ENCODE measurements around the gene GOLGA5.
A peak's percentile ranks its signal among the peaks of the same experiment; 100 is the strongest.

GOLGA5 gene

DNA sequence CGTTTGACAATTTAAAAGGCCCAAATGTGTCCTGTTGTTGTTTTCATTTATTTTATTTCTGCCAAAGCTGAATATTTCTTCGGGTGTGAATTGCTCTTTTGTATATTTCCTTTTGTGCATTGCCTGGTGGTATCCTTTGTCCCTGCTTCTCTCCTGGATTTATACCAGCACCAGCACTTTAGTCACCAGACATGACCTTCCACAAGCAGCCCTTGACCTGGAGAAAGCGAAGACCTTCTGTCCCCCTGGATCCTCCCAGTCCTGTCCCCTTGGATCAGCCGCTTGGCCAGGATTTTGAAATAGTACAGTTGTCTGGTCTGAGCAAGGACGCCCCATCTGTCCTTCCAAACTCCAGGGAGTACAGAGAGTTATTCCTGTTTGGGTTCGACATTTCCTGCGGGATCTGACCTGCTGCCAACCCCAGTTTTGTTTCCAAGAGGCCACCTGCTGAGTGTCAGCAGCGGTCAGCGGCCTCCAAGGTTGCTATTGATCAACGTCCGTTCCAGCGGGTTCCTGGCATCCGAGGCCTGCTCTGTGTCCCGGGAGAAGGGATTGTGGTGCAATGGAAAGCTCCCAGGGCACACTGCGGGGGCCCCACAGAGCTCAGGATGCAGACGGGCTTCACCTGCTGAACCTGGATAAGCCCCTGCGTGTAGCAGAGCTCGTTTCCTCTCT is 83.8 kb downstream of the GOLGA5 start:
- TF ChIP-seq, protein P1, sequence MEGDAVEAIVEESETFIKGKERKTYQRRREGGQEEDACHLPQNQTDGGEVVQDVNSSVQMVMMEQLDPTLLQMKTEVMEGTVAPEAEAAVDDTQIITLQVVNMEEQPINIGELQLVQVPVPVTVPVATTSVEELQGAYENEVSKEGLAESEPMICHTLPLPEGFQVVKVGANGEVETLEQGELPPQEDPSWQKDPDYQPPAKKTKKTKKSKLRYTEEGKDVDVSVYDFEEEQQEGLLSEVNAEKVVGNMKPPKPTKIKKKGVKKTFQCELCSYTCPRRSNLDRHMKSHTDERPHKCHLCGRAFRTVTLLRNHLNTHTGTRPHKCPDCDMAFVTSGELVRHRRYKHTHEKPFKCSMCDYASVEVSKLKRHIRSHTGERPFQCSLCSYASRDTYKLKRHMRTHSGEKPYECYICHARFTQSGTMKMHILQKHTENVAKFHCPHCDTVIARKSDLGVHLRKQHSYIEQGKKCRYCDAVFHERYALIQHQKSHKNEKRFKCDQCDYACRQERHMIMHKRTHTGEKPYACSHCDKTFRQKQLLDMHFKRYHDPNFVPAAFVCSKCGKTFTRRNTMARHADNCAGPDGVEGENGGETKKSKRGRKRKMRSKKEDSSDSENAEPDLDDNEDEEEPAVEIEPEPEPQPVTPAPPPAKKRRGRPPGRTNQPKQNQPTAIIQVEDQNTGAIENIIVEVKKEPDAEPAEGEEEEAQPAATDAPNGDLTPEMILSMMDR (IDR thresholded peaks at IDR 0.05; ENCODE audit: low read depth, low read length) = no peak
- DNase-seq (ENCODE audit: extremely low read depth, low read depth) = no peak

DNA sequence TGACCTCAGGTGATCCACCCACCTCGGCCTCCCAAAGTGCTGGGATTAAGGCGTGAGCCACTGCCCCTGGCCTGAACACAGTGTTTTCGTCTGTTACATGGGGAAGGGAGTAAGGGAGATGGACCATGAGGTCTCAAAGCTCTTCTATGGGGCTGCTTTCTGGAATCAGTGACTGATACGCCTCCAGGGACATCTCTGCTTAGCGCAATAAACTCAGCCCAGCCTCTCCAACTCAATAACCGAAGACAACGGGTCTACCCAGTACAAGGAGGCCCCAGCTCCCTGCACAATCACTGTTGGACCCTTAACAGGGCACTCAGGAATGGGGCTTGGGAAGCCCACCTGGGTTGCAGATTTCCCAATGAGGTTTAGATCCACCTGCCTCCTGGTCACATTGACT is 86.2 kb downstream of the GOLGA5 start:
- no peak for DNase-seq (ENCODE audit: extremely low read depth, low read depth)
- TF ChIP-seq, protein P1 (IDR thresholded peaks at IDR 0.05; ENCODE audit: low read depth, low read length) = no peak

DNA sequence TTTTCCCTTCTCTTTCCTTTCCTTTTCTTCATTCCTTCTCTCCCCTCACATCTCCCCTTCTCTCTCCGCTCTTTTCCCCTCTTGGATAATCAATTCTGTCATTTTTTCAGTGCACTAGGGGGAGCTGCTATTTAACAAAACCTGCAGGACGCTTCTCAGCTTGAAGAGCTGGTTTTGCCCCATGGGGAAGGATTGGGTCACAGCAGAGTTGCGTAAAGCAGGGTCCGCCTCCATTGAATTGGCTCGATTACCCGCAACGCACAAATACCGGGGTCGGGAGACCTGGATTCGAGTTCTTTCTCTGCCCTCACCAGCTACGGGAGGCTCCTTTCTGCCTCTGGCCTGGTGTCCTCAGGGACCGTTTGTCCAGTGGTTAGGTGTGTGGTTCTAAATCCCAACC is 86.7 kb downstream of the GOLGA5 start:
- DNase-seq (ENCODE audit: extremely low read depth, low read depth) = no peak
- TF ChIP-seq, protein P1 (IDR thresholded peaks at IDR 0.05; ENCODE audit: low read depth, low read length) = peak; percentile 8

DNA sequence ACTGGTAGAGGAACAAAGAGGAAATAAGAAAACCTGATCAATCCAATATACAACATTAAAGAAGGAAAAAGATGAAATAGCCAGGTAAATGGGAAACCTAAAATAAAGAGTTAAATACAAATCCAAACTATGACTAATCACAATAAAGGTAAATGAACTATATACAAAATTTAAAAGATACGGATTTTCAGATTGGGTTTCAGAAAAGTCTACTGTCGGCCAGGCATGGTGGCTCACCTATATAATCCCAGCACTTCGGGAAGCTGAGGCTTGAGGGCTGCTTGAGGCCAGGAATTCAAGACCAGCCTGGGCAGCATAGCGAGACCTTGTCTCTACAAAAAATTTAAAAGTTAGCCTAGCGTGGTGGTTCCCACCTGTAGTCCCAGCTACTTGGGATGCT is 89.0 kb downstream of the GOLGA5 start:
- TF ChIP-seq, protein P1 (IDR thresholded peaks at IDR 0.05; ENCODE audit: low read depth, low read length) = no peak
- no peak for DNase-seq (ENCODE audit: extremely low read depth, low read depth)

DNA sequence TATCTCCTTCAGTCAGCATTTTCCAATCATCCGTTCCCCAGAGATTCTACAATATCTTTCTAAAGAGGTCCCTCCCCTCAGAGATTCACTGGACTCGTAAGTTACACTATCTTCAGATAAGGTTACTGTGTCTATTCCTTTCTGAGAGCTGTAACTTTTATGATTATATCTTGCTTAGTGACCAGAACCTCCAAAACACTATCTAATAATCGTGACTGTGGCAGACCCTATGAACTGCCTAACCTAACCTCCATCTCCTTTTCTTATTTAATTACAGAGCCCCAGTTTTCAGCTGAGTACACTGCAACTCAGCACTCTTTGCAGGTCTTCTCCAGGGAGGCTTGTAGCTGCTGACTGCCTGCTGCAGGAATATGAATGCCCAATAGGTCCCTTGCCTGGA is 90.3 kb downstream of the GOLGA5 start:
- TF ChIP-seq, protein P1 (IDR thresholded peaks at IDR 0.05; ENCODE audit: low read depth, low read length) = no peak
- no peak for DNase-seq (ENCODE audit: extremely low read depth, low read depth)

DNA sequence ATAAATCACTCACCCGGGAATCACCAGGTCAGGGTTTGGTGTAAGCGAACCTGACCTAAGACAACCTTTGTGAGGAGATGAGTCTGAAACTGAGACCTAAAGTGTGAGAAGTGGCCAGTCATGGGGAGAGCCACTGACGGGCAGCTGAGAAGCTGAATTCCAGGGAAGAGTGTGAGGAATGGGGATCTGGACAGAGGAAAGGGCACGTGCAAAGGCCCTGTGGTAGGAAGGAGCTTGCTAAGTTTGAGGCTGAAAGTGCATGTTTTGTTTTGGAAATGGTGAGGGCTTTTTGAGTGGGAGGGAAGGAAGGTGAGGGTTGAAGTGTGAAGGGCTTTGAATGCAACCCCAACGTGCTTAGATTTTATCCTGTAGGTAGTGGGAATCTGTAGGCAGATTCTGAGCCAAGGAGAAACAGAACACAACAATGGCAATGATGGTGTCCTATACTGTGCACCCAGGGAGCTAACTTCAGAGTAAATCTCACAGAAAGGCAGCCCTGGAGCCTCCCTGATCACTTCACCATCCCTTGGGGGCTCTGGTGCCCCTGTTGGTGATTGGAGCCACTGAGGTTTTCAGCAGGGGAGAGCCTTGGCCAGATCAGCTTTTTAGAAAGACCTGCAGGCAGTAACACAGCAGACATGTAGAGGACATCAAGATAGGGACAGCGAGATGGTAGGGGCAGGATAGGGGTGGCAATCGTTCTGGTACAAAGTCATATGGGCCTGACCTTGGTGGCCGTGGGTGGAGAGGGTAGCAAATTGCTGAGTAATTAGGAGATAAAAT is 91.4 kb downstream of the GOLGA5 start:
- TF ChIP-seq, protein P1 (IDR thresholded peaks at IDR 0.05; ENCODE audit: low read depth, low read length) = no peak
- no peak for DNase-seq (ENCODE audit: extremely low read depth, low read depth)

DNA sequence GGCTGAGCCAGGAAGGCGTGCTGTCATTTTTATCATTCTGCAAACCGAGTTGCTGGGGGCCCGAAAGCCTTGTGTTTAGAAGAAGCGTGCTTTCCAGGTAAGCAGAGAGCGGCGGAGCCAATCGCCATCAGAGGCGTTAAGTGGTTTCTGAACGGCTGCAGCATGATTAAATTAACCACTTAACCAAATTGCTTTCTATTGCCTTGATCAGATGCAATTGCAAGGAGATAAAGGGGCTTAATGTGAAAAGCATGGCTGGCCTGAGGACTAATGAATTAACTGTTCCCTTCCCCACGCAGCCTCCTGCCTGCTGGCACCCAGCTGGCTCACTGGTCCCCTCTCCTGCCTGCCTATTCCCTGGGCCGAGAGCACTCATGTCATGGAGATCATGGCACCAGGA is 92.2 kb downstream of the GOLGA5 start:
- no peak for DNase-seq (ENCODE audit: extremely low read depth, low read depth)
- TF ChIP-seq, protein P1 (IDR thresholded peaks at IDR 0.05; ENCODE audit: low read depth, low read length) = no peak

Data from AG09319 (cell line).